ENCODE results near the gene SAMD14.

Gene SAMD14

DNA sequence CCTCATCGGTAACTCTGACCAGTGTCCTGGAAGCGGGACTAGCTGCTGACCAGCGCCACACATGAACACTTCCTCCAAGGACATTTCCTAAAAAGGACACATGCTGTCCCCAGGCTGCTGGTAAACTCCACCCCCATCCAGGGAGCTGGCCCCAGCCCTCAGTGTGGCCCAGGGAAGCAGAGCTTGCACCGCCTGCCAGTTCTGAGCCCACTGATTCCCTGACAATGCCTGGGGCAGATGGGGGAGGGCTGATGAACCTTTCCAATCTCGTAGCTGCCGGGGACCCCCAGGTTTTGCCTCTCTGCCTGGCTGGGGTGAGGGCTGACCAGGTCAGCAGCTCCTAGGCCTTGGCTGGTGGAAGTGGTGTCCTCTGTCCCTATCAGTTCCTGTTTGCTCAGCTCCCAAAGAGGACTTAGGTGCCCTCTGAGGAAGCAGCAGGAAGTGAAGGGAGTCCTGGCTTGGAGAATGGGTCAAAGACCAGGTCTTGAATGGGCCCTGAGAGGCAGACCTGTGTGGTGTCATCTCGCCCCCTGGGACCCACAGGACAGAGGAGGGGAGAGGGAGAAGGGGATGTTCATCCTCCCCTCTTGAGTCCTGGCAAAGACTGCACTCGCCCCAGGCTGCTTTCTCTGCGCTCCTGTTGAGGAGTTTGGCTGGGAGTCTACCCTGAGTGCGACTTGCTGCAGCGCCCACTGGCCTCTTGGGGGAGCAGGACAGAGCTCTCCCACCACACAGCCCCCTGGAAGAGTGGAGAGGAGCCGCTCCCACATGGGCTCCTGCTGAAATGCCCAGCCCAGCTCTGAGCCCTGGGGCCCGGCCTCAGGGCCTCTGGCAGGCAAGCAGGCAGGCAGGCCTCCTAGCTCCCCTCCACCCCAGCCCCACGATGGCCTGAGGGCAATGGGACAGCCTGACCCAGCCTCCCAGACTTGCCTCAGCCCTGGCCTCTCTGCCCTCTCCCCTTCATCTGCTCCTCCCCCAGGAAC lies 18.0 kb downstream of the SAMD14 start:
- DNase-seq (ENCODE audit: low read depth) = no peak

DNA sequence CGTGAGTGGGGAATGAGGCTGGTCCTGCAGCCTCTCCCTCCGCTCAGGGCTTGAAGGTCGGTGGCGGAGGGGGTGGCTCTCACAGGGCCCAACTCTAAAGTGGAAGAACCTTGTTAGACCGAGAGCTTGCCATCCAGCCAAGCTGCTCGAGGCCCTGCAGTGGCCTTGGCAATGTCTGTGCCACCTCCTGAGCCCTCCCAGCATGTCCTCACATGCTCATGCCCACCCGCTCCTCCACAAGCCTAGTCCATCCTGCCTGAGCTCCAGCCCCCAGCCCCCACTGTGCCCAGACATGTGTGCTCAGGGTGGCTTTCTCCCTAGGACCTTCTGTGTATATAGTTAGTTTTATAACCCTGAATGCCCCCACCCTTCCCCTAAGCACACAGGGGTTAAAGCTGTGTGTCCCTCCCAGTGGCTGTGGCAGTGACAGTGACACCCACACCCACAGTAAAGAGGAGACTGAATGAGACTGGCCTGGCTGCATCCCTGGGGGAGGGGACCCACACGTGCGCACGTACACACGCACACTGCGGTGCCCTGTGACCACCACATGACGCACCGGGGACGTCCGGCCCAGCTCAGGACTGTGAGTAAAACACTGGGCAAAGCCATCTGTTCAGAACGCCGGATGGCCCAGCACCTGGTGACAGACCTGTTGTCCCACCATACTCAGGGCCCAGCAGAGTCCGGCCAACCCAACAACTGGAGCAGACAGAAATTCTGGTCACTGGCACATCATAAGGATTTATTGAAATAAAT lies 19.2 kb downstream of the SAMD14 start:
- no peak for DNase-seq (ENCODE audit: low read depth)

GRCh38 chr17:50109785-50110184 lies 20.2 kb downstream of the SAMD14 start:
- no peak for DNase-seq (ENCODE audit: low read depth)

DNA sequence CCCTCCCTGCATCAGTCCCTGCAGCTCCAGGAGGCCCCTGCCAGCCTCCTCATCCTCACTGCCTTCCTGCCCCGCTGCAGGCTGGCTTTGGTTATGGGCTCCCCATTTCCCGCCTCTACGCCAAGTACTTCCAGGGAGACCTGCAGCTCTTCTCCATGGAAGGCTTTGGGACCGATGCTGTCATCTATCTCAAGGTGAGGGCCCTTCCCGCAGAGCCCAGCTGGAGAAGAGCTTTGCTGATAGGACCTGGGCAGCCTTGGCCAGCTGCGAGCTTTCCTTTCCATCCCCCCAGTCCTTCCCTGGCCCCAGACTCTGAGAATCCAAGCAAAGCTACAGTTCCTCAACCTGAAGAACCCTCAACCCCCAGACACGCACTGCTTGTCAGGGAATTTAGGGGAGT lies 20.8 kb downstream of the SAMD14 start:
- DNase-seq (ENCODE audit: low read depth) = no peak

GRCh38 chr17:50108556-50108955 lies 21.4 kb downstream of the SAMD14 start:
- no peak for DNase-seq (ENCODE audit: low read depth)

GRCh38 chr17:50107790-50108414 lies 22.1 kb downstream of the SAMD14 start:
- no peak for DNase-seq (ENCODE audit: low read depth)

DNA sequence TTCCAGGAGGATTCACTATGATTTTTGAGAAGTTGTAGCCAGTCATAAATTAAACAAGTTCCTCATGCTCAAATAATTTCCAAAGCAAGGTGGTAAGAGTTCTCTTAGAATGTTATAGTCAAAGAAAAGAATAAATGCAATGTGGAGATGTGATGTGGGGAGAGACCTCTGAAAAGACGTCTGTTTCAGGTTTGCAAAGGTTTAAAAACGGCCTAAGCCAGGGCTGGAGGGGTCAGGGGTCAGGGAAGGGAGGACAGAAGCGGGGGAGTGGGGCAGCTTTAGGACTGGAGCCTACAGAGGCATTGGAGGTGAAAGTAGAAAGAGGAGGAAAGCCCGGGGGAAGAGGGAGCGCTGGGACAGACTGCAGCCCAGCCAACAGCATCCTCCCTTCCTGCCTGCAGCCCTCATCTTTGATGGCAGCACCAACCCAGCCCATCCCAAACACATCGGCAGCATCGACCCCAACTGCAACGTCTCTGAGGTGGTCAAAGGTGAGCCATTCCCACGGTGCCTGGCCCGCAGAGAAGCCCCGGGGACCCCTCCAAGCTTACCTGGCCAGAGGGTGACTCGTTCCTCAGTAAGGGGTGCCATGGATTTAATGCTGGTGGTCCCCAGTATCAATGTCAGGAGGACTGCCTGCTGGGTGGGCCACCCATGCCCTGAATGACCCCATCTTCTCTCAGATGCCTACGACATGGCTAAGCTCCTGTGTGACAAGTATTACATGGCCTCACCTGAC lies 23.4 kb downstream of the SAMD14 start:
- DNase-seq (ENCODE audit: low read depth) = no peak

DNA sequence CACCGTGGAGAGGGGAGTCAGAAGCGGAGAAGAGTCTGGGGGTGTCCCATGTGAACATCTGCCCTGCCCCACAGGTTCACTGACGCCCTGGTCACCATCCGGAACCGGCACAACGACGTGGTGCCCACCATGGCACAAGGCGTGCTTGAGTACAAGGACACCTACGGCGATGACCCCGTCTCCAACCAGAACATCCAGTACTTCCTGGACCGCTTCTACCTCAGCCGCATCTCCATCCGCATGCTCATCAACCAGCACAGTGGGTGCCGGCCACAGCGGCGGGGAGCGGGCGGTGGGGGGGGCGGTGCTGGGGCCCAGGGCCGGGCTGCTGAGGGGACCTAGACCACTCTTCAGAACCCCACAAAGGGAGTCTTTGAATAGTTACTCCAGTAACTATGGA lies 24.1 kb downstream of the SAMD14 start:
- no peak for DNase-seq (ENCODE audit: low read depth)

DNA sequence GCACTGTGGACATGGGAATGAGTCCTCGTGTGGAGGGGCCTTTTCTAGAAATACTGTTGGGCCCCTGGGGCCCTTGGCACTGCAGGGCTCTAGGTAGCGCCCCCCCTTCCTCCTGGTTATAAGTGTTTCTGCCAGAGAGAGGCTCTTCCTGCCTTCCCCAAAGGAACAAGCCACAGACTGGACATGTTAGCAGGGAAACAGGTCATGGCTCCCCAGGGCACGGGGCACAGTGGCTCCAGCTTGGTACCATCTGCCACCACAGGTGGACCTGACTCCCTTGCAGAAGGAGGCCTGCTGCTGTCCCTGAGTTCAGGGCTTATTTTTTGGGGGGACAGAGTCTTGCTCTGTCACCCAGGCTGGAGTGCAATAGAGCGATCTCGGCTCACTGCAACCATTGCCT lies 26.0 kb downstream of the SAMD14 start:
- no peak for DNase-seq (ENCODE audit: low read depth)

- DNase-seq (ENCODE audit: low read depth) = no peak
Observed at GRCh38 chr17:50103252-50103651, 26.7 kb downstream of the SAMD14 start.

- no peak for DNase-seq (ENCODE audit: low read depth)
Observed at GRCh38 chr17:50102164-50102991, 27.6 kb downstream of the SAMD14 start.

GRCh38 chr17:50101346-50102163 lies 28.4 kb downstream of the SAMD14 start:
- no peak for DNase-seq (ENCODE audit: low read depth)

- DNase-seq (ENCODE audit: low read depth) = no peak
Observed at GRCh38 chr17:50100921-50101345, 29.0 kb downstream of the SAMD14 start.

GRCh38 chr17:50100480-50100883 lies 29.5 kb downstream of the SAMD14 start:
- DNase-seq (ENCODE audit: low read depth) = no peak

GRCh38 chr17:50099003-50099402 lies 31.0 kb downstream of the SAMD14 start:
- DNase-seq (ENCODE audit: low read depth) = no peak

- no peak for DNase-seq (ENCODE audit: low read depth)
Observed at GRCh38 chr17:50098583-50098982, 31.4 kb downstream of the SAMD14 start.

- DNase-seq (ENCODE audit: low read depth) = no peak
Observed at GRCh38 chr17:50097926-50098325, 32.0 kb downstream of the SAMD14 start.

- DNase-seq (ENCODE audit: low read depth) = no peak
Observed at GRCh38 chr17:50097455-50097854, 32.5 kb downstream of the SAMD14 start.

- DNase-seq (ENCODE audit: low read depth) = no peak
Observed at GRCh38 chr17:50096758-50097157, 33.2 kb downstream of the SAMD14 start.

DNA sequence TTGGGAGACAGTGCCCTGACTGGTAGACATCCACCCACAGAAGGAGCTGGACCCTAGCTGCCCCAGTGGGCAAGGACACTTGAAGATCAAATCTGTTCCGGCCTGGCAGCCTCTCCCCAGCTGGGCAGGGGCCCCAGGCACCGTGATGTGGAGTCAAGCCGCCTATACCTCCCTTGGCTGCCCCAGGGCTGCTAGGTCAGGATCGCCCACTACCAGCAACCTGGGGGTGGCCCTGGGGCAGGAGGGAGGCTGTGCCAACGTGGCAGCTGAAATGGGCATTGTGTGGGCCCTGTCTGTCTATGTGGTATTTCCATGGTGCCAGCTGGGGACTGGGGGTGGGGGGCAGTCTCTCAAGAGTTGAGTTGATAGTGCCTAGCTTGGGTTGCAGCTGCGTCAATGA lies 33.9 kb downstream of the SAMD14 start:
- no peak for DNase-seq (ENCODE audit: low read depth)
